Keratinocyte (primary cell): Measurements from ENCODE around the gene AP1S3. TPM values are rescaled to one million over a fixed set of nuclear protein-coding genes. Genes with fewer than 3 reads are reported as not detected.

Experiments used
- DNase-seq: peaks from one replicate; pipeline ENCODE4 v3.0.0-alpha.2; 2011; ENCODE audit warnings: low read depth, missing footprints, low spot score
- FAIRE-seq: peaks from 2 replicates; lab custom pipeline; 2011; peaks lifted over from hg19 to GRCh38; lab: Jason Lieb, UNC
- H2AFZ ChIP-seq: 2 replicates; pipeline ENCODE4 v1.6.0; 2012; ENCODE audit warnings: low read length, control low read depth, inconsistent platforms; ENCODE audit not compliant: control insufficient read depth
- H3K27ac ChIP-seq: 2 replicates; pipeline ENCODE4 v1.5.1; 2011; ENCODE audit warnings: low read length; ENCODE audit not compliant: control insufficient read depth, insufficient read depth
- H3K27me3 ChIP-seq: 3 replicates; pipeline ENCODE4 v1.6.0; 2011; ENCODE audit warnings: low read length; ENCODE audit not compliant: control insufficient read depth, insufficient read depth; ENCODE audit errors: extremely low read depth
- H3K36me3 ChIP-seq, 2 experiments: 2 replicates in 1 of 2; 3 replicates in 1 of 2; pipeline ENCODE4 v1.5.1; 2011; ENCODE audit warnings: low read length in 2 of 2, mild to moderate bottlenecking in 1 of 2; ENCODE audit not compliant: control insufficient read depth in 2 of 2, insufficient read depth in 2 of 2; ENCODE audit errors: extremely low read depth in 1 of 2
- H3K4me1 ChIP-seq: 3 replicates; pipeline ENCODE4 v1.5.1; 2011; ENCODE audit warnings: low read length; ENCODE audit not compliant: control insufficient read depth, insufficient read depth; ENCODE audit errors: extremely low read depth
- H3K4me2 ChIP-seq: 3 replicates; pipeline ENCODE4 v1.6.0; 2011; ENCODE audit warnings: low read depth, low read length; ENCODE audit not compliant: control insufficient read depth, insufficient read depth; ENCODE audit errors: extremely low read depth
- H3K4me3 ChIP-seq, 3 experiments: fragments of 200-600 bp in 1 of 3; sonication (generic) in 1 of 3; 2 replicates in 2 of 3; 3 replicates in 1 of 3; pipeline ENCODE4 v1.5.1; 2011 to 2016; ENCODE audit warnings: low read length in 3 of 3, mild to moderate bottlenecking in 3 of 3, control low read depth in 2 of 3, inconsistent platforms in 1 of 3, low read depth in 1 of 3, mixed read lengths in 1 of 3, mixed run types in 1 of 3, moderate library complexity in 1 of 3; ENCODE audit not compliant: control insufficient read depth in 2 of 3, insufficient read depth in 2 of 3; ENCODE audit errors: extremely low read depth in 1 of 3
- H3K79me2 ChIP-seq: 2 replicates; pipeline ENCODE4 v1.6.0; 2012; ENCODE audit warnings: low read length; ENCODE audit not compliant: control insufficient read depth, insufficient read depth
- H3K9ac ChIP-seq: 3 replicates; pipeline ENCODE4 v1.6.0; 2011; ENCODE audit warnings: low read length; ENCODE audit not compliant: control insufficient read depth, insufficient read depth; ENCODE audit errors: extremely low read depth
- H3K9me1 ChIP-seq: 3 replicates; pipeline ENCODE4 v1.6.0; 2011; ENCODE audit warnings: low read length; ENCODE audit not compliant: control insufficient read depth, insufficient read depth; ENCODE audit errors: extremely low read depth
- H3K9me3 ChIP-seq: 2 replicates; pipeline ENCODE4 v1.5.1; 2012; ENCODE audit warnings: low read depth, low read length; ENCODE audit not compliant: control insufficient read depth
- H4K20me1 ChIP-seq: 3 replicates; pipeline ENCODE4 v1.6.0; 2011; ENCODE audit warnings: low read length; ENCODE audit not compliant: control insufficient read depth, insufficient read depth; ENCODE audit errors: extremely low read depth
- CTCF ChIP-seq, 3 experiments: IDR thresholded peaks in 1 of 3; conservative IDR thresholded peaks in 1 of 3; optimal IDR thresholded peaks in 1 of 3; 2 replicates in 2 of 3; 3 replicates in 1 of 3; pipeline versions ENCODE3 to v1.5.1; 2011; ENCODE audit warnings: low read length in 3 of 3, mild to moderate bottlenecking in 3 of 3, moderate library complexity in 2 of 3, control low read depth in 1 of 3, inconsistent platforms in 1 of 3; ENCODE audit not compliant: insufficient read depth in 2 of 3; ENCODE audit errors: extremely low read depth in 1 of 3
- EZH2 ChIP-seq: IDR thresholded peaks from one replicate; pipeline ENCODE4 v1.6.1; 2012; ENCODE audit warnings: inconsistent platforms, mild to moderate bottlenecking, low read length, moderate library complexity
- dilution Hi-C: fragments of 300-500 bp; cut with MboI; formaldehyde crosslinking; loops from one replicate; pipeline ENCODE4 v1.7.0; 2020; ENCODE audit warnings: low sequenced_read_pairs; ENCODE audit not compliant: extremely low pct_ligation_motif_present
- polyA plus RNA-seq, 5 experiments: library from polyadenylated mRNA; depleted of rRNA in 3 of 5; stranded (reverse) in 3 of 5; stranded (forward) in 1 of 5; unstranded in 1 of 5; fragments of >200 nt; gene quantifications; 1 replicate in 1 of 5; 2 replicates in 3 of 5; 3 replicates in 1 of 5; pipeline versions ENCODE4 v1.2.1 to v1.2.3, GENCODE V29; 2011 to 2012; ENCODE audit warnings: missing spikeins in 2 of 5, low read depth in 1 of 5, low replicate concordance in 1 of 5

AP1S3 gene
- polyA plus RNA-seq, 1 donor (not counting 4 experiments of a cell fraction or from before 2014, with no cell fraction given), result 33.7 TPM

GRCh38 chr2:223852281-223852795 lies 15.0 kb upstream of the AP1S3 start:
- no peak for FAIRE-seq

GRCh38 chr2:223847410-223847809 lies 10.0 kb upstream of the AP1S3 start:
- Histone ChIP-seq H2AFZ (no peak overlapping the region), H3K9me1 (no peaks in the 10 kb centered on the region), H3K9ac (no peak overlapping the region), H3K4me3 (no peak overlapping the region), H3K4me2 (no peak overlapping the region), H3K36me3 (no peaks in the 10 kb centered on the region), H3K27ac (no peak overlapping the region), H3K4me1 (peaks cover 4% of the 10 kb centered on the region), H4K20me1 (no peaks in the 10 kb centered on the region), H3K79me2 (no peaks in the 10 kb centered on the region), H3K9me3 (no peaks in the 10 kb centered on the region), H3K27me3 (no peaks in the 10 kb centered on the region)
- FAIRE-seq, result no peak
- no peak for DNase-seq
- dilution Hi-C loops, result no loop called here
- TF ChIP-seq CTCF (optimal IDR thresholded peaks at IDR 0.05 in 1 of 3, IDR thresholded peaks at IDR 0.05 in 1 of 3, conservative IDR thresholded peaks at IDR 0.05 in 1 of 3; ENCODE audit: extremely low read depth in 1 of 3, insufficient read depth in 2 of 3, low read length in 3 of 3), result no peak
- no peak for TF ChIP-seq EZH2

More at GRCh38 chr2:223852281-223852795, 15.0 kb upstream of the AP1S3 start:
- dilution Hi-C loops, result no loop called here
- H3K4me3 ChIP-seq, result no peak overlapping the region
- no peaks in the 10 kb centered on the region for H3K9me1 ChIP-seq
- TF ChIP-seq EZH2 (no peak), CTCF (optimal IDR thresholded peaks at IDR 0.05 in 1 of 3, IDR thresholded peaks at IDR 0.05 in 1 of 3, conservative IDR thresholded peaks at IDR 0.05 in 1 of 3; ENCODE audit: extremely low read depth in 1 of 3, insufficient read depth in 2 of 3, low read length in 3 of 3) (no peak)
- no peak overlapping the region for H2AFZ ChIP-seq
- no peaks in the 10 kb centered on the region for H3K79me2 ChIP-seq
- H3K4me1 ChIP-seq, result no peaks in the 10 kb centered on the region
- no peak overlapping the region for H3K4me2 ChIP-seq
- no peak overlapping the region for H3K27ac ChIP-seq
- H3K27me3 ChIP-seq, result no peaks in the 10 kb centered on the region
- H3K9ac ChIP-seq, result no peak overlapping the region
- DNase-seq, result no peak
- H4K20me1 ChIP-seq, result no peaks in the 10 kb centered on the region
- H3K36me3 ChIP-seq, result peaks cover 0 to 1% of the 10 kb centered on the region in 2 experiments
- H3K9me3 ChIP-seq, result no peaks in the 10 kb centered on the region
